Measurements from ENCODE around the gene FBXO42. TPM values are rescaled to one million over a fixed set of nuclear protein-coding genes. Genes with fewer than 3 reads are reported as not detected.

The FBXO42 gene
- 19.2 and 21.4 TPM in 2 replicates for total RNA-seq

DNA sequence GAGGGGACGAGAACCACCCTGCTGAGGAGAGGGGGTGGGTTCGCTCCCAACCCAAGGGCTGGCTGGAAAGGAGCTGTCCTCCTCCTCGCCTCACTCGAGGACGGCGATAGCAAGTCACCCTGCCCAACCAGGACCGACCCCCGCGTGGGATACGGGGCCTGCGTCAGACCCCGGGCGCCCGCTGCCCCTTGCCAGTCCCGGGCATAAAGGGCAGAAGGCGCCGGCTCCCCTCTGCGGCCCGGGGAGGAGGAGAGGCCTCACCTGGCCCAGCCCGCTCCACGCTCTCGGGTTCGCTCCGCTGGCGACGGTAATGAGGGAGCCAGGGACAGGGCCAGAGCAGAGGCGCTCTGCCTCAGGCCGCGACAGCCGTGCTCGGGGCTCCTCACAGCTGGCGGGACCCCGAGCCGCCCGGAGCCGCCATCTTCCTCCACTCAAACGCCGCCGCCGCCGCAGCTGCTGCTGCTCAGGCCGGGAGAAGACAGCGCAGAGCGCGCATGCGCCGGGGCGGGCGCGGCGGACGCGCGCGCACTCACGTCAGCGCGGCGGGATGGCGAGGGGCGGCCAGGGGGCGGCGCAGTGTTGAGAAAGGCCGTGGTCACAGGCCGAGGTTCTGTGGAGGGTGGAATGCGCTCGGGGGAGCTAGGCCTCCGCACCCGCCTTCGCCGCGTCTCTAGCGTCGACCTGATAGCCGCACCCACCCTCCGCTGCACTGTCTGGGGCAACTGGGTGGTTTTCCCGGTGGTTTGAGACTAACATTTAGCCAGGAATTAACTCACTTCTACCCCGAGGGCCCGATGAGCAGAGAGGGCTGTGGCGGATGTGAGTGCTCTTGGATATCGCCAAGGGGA, at the start of gene FBXO42:
FBXO42 (minus strand) TSS at position 487 of the 848 bp plus-strand sequence. CDS start 37,062 bp downstream, outside the sequence.

DNA sequence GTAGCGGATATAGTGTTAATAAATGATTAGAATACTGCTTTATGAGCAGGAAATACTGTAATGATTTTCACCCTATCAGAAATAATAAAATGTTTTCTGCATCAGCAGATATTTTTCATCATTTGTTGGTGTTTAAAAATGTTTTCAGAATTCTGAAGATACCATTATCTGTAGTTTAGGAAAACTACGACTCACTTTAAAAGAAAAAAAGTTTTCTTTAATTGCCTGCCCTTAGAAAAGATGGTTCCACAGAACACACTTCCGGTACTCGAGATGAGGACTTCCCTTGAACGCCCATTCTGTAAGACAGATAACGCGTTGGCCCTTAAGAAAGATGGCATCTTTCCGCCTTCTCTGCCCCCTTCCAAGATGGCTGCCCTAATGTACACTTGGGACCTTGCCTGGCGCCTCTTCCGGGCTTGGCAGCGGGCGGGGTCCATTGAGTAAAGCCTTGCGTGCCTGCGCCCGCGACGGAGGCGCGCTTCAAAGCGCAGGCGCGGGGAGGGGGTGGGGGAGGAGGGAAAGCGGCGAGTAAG, 14.5 kb upstream of the FBXO42 start, which contains the start of gene SZRD1:
SZRD1 (plus strand) TSS at position 521 of the 536 bp plus-strand sequence. CDS start 16 bp downstream, outside the sequence.

DNA sequence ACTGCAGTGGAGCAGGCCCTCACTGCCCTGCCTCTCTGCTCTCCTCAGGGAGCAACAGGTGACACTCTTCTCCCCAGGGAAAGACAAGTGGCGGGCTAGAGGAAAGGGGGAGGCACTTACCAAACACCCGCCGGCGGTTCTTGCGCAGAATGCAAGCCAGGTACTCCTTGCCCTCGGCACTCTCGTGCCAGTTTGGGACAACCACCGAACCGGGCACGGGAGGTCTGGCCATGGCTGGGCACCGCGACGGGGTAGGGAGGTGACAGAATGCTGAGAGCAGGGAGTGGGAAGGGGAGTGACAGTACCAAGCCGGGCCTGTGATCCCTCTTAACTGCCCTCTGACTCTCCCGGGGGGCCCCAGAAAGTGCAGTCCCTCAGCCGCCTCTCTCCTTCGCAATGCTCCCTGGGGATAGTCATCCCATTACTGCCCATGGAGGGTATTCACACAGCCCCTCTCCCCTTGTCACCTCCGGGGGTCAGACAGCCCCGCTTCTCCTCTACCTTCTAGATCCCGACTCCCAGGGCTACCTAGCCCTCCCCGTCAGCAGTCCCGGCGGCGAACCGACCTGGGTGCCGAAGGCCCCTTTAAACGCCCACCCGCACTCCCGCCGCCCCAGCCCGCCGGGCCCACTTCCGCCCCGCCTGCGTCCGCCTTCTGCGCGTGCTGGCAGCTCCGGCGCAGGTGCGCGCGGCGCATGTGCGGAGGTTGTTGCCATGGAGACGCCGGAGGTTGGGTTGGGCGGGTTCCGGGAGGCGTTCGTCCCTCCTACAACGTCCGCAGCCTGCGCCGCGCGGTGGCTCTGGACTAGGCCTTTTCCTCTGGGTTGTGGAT, 115.6 kb downstream of the FBXO42 start, which contains the start of gene CPLANE2:
CPLANE2 (minus strand) TSS at position 673 of the 832 bp plus-strand sequence; CDS start at position 232, 441 bp downstream.

DNA sequence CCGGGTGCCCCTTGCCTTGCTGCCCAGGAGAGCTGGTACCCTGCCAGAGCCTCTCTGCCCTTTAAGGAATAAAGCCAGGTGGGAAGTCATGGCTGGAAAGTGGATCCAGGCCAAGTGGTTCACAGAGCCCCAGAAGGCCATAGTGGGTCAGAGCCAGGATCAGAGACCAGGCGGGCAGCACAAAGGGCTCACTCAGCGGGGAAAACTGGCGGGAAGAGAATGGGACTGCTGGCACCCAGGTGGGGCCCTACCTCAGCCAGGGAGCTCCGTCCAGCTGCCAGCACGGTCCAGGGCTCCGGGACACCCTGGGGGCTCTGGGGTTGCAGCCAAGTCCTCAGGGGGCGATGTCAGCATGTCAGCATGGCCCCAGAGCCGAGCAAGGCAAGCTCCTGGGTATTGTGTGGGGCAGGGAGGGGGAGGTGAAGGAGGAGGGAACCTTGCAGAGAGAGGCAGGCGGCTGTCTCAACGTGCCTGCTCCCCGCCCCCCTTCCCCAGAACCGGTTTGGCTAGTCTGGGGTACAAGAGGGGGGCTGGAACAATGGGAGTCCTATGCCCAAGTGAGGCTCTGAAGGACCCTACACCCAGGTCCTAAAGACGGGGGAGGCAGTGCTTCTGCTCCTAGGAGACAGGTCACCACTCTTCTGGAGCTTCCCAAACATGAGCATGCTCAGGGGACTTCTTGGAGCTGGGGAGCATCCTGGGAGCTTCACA, 139.9 kb downstream of the FBXO42 start, which contains the start of gene ARHGEF19:
ARHGEF19 (minus strand) TSS at position 402 of the 711 bp plus-strand sequence. CDS start 3,598 bp downstream, outside the sequence.

Small RNA genes within 50 kb of the gene (small RNA-seq; reads per million reads assigned to genes)
- 0.12 reads per million for gene MT1XP1

Other genes with a start within 250 kb of the FBXO42 start
- 2.7 and 28.6 TPM in 2 replicates for gene EPHA2, start 196.4 kb downstream of the FBXO42 start, total RNA-seq
- 20.4 and 29.4 TPM in 2 replicates for gene ARHGEF19, start 139.8 kb downstream of the FBXO42 start, total RNA-seq
- gene CPLANE2, start 115.3 kb downstream of the FBXO42 start, total RNA-seq: 7.9 and 13.8 TPM in 2 replicates
- 47.1 and 80.9 TPM in 2 replicates for gene SZRD1, start 14.8 kb upstream of the FBXO42 start, total RNA-seq
- not detected in 2 replicates for gene SPATA21, start 84.9 kb upstream of the FBXO42 start, total RNA-seq
- gene NECAP2, start 88.2 kb upstream of the FBXO42 start, total RNA-seq: 47.9 and 67.9 TPM in 2 replicates
- under 0.01 TPM in 2 replicates for gene RNU1-1, start 161.8 kb upstream of the FBXO42 start, total RNA-seq

Data from placental epithelial cell (primary cell).